T-helper 2 cell treated with Interferon-gamma antibody and Interleukin-4, amounts not matched to agents 100 ng/mL and 5 ng/mL, for 36 hours (primary cell): ENCODE results near the gene IDS. TPM values are rescaled to one million over a fixed set of nuclear protein-coding genes. Genes with fewer than 3 reads are reported as not detected.

Source experiments
- intact Hi-C: fragments of 100-400 bp; cut with micrococcal nuclease; formaldehyde crosslinking; loops from one replicate; pipeline ENCODE4 v1.15.1; 2023
- total RNA-seq: library from RNA; stranded (reverse); gene quantifications from 2 replicates; pipeline ENCODE4 v1.2.3, GENCODE V29; 2022

Gene IDS
- total RNA-seq, 1 donor from 2014 or later, result 48.8 TPM

DNA sequence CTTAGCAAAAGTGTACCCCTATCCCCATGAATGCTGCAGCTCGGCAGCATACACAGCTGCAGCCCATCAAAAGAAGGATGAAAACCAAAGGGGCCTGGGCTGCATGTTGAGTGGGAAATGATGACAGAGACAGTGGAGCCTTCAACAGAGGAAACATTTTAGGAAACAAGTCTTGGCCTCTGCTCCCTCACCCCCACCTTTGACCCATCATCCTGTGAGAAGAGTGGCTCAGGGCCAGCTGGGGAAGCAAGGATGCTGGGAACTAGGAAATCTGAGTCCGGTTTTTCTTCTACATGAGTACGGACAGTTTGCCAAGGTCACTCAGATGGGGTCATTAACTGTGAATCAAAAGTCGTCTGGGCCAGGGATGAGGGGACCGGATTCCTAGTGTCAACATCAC is 37.2 kb downstream of the IDS start:
- intact Hi-C loops, result no loop called here

DNA sequence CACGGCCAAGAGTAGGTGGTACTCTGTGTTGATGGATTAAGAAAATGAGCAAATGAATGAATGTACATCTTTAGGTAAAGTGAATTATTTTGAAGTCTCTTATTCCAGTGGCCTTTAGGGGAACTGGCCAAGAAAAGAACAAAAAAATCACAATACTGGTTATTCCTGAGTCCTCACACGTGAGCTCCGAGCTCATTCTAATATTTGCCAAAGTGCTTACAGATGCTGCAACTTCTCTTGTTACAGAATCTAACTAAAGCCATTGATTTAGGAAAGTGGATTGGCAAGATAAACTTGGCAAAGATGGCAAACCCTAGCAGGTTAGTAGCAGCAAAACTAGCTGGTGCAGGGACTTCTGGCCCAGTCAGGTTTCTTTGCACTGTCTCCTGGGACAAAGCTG is 37.6 kb downstream of the IDS start:
- intact Hi-C loops, result no loop called here

DNA sequence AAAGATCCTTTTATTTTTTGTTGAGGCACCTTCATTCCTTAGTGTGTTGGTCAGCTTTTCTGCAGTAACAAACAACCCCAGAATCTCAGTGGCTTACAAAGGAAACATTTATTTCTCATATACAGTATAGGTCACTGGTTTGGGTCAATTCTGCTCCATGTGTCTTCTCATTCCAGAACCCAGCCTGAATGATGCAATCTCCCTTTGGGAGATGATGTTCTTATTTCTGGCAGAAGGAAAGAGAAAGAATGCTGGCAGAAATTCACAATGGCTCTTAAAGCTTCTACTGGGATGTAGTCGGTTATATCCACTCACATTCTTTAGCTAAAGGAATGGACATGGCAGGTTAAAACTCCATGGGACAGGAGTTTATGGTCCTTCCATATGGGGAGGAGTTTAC is 42.3 kb downstream of the IDS start:
- intact Hi-C loops, result no loop called here

DNA sequence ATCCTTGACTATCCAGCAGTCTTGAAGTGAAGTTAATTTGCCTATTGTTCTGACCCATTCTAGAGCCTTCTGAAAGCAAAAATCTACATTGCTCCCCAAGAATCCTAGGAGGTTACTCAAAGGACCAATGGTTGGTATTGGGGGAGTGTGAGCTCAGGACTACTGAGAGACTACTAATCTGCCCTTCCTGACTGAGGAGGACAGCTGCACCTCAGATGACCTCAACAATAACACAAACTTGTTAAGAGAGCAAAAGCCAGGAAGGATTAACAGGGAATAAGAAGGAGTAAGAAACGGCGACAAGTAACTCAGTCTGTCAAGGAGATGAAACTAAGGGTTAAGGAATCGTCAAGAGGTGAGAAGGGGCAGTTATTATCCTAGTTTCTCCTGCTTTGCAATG is 43.4 kb downstream of the IDS start:
- intact Hi-C loops, result no loop called here

DNA sequence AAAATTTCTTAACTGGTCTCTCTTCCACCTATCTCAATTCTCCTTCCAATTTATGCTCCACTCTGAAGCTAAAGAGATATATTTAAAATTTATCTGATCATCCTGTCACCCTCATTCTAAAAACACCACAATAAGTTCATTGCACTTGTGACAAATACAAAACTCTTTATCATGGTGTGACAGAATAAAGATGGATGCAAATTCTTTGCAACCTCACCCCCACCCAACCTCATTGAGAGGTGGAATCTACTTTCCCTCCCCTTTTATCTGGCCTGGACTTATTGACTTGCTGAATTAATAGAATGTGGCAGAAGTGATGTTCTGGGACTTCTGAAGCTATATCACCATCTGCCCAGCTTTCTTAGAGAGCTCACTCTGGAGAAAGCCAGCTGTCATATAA is 46.5 kb downstream of the IDS start:
- intact Hi-C loops, result no loop called here

DNA sequence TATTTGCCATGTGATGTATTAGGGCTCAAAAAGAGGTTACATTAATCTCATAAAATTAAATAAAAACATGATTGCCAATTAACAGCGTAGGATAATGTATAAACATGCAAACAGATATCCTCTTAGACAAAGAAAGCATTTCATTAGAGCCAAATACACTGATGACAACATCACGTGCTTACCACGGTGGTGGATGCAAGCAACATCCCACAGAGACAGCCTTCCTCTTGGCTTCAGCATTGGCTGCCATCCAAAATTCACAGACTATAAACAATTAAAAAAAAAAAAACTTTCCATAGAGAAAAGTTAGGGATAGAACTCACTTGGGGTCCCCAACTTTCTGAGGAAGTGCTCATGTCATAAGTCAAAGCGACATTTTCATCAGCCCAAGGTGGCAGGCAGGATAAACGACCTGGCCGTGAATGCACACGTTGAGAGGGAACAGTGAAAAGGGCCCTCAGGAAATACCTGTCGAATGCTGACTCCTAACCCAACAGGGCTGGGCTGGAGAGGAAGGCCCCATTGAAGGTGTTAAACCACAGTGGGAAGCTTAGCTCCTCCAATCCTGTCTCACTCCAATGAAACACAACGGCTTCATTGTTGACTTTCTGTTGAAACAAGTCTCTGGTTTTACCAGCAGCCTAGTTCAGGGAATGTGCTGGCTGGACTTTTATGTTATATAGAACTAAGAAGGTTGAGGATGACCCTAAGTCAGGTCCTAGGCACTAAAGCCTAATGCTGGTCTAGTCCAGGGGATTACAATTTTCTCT is 48.4 kb downstream of the IDS start:
- intact Hi-C loops, result no loop called here

DNA sequence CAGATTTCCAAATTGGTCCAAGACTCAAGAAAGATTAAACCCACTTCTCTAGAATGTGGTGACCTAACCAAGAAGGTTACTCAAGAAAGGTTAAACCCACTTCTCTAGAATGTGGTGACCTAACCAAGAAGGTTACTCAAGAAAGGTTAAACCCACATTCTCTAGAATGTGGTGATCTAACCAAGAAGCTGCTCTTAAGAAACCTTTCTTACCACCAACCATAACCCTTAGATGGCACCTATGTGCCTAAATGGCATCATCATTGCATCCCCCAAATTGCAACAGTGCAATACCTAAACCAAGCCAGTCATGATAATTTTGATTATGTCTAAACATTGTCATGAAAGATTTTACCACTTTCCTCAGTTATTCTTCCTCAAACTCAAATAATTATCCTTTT is 49.2 kb downstream of the IDS start:
- intact Hi-C loops, result no loop called here

DNA sequence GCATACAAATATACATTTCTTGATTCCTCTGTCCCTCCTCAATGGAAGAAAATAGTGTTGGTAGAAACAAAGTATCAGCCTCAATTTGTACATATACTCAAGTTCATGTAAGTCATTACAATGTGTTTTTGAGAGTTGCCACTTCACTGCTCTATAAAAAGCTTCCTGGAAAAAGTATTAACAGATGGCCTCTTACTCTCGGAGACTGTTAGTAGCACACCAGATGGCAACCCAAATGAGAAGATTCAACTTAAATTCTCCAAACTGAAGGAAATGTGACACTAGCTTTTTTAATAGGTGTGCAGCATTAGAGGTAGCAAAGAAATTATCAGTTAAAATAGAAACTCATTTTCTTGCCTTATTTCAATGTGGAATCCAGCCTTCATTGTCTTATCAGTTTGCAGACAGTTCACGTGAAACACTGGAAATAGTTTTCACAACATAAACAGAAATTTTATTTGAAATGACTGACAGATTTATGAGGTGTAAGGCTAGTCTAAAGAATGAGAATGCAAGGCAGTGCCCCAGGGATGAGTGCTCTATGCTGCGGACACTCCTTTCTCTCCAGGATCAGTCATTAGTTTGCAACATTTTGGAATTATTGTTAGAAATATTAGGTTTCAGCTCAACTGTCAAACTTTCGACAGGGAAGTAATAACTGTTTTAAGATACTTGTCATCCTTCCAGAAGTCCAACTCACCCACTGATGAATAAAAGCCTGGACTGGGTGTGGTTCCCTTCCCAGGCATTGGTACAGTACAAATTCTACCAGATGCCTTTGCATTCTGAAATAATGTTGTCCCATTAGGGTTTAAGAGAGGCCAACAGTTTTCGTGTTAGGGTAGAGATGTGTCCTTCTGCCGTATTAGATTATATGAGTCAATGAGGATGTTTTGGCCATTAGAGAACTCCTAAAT is 50.9 kb downstream of the IDS start:
- intact Hi-C loops, result no loop called here

DNA sequence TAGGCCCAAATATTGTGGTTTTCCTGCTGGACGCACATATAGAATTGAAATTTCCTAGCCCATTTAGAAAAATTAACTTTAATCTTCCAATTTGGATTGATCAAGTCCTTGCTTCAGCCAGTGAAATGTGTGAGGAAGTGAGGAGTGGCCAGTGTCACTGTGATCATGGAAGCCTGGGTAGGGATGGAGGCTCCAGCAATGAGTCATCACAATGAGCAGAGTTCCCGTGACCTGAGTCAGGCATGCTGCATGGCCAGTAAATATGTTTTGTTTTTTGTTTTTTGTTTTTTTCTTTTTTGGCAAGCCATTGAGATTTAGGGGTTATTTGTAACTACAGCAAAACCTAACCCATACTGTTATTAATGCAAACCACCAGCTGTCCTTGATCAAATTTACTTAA is 52.1 kb downstream of the IDS start:
- intact Hi-C loops, result no loop called here

DNA sequence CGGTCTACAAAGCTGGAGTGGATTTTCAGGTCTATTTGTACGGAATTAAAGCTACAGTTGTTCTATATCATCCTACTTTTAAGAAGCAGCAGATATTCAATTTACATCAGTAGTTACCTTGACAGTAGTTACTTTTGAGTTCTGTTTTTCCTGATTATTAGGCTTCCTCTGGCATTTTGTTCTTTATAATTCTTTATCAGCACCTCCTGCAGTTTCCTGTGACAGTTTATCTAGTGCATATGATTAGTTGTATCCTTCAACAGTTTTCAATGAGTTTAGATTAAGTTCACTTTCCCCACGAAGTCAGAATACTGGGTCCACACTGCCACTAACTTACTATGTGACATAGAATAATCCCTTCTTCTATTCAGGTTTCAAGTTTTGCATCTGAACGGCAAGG is 71.7 kb downstream of the IDS start:
- intact Hi-C loops, result no loop called here

DNA sequence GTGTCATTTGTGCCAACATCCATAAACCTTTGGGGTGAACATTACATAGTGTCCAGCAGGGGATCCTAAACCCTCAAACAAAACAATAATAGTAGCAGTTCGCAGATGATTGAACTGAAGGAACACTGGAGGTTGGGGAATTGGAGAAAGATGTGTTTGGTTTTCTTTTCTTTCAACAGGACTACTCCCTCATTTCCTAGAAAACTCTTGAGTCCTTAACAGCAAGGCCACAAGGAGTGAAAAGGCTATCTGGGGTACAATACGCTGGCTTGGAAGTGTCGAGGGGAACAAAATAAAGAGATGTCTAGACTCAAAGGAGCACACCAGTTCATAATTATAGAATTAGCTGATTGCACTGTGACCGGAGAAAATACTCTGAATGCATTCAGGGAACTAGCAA is 72.1 kb downstream of the IDS start:
- intact Hi-C loops, result no loop called here

Other genes with a start within 250 kb of the IDS start
- gene EOLA1, start 35.7 kb upstream of the IDS start, total RNA-seq, result 32.2 and 34.0 TPM in 2 replicates
- gene HSFX3, start 44.6 kb upstream of the IDS start, total RNA-seq, result not detected in 2 replicates
- gene MAGEA9B, start 82.2 kb upstream of the IDS start, total RNA-seq, result not detected in 2 replicates
- 0.52 TPM in 1 of 2 replicates, not detected in the other for gene HSFX2, start 90.0 kb upstream of the IDS start, total RNA-seq
- 16.6 and 18.6 TPM in 2 replicates for gene TMEM185A, start 126.5 kb upstream of the IDS start, total RNA-seq
- not detected in 2 replicates for gene MAGEA11, start 206.8 kb upstream of the IDS start, total RNA-seq